ENCODE data around the gene CACNA2D2. TPM values are rescaled to one million over a fixed set of nuclear protein-coding genes. Genes with fewer than 3 reads are reported as not detected.

CACNA2D2 gene
- total RNA-seq, 5 donors from 2014 or later (not counting 1 experiment from before 2014, with no cell fraction given): 2.6 to 8.9 (median 4.1) TPM

DNA sequence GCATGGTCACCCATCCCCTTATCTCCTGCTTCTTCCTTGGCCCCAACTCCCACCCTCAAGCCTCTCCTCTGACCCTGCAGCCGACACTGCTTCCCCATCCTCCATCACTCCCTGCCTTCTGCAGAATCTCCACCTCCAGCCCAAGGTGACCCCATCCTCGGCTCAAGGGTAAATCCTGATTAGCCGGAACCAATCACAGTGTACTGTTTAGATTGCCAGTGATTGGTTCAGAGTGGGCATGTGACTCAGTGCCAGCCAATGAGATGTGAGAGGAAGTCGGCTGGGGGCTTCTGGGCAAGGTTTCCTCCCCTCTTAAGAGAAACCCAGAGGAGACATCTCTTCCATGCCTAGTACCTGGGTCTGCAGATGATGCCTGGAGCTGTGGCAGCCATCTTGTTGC, 10.3 kb downstream of the CACNA2D2 start:
- Histone ChIP-seq H3K36me3 (ENCODE audit: control insufficient read depth in 2 of 2, extremely low read depth in 1 of 2, insufficient read depth in 1 of 2, low read length in 1 of 2) (no peaks in the 10 kb centered on the region), H3K27me3 (replicated peaks in 1 of 2; ENCODE audit: control insufficient read depth in 2 of 2, extremely low read depth in 1 of 2, insufficient read depth in 2 of 2, low read length in 1 of 2) (peaks cover 0 to 27% of the 10 kb centered on the region in 2 experiments), H3K4me1 (ENCODE audit: control insufficient read depth in 1 of 2, extremely low read depth in 1 of 2, insufficient read depth in 2 of 2, low read length in 2 of 2) (peaks cover 0 to 8% of the 10 kb centered on the region in 2 experiments), H3K27ac (ENCODE audit: low read length) (no peak overlapping the region), H3K4me3 (ENCODE audit: control insufficient read depth in 1 of 2, extremely low read depth in 1 of 2, low read length in 1 of 2) (no peak overlapping the region), H3K9me3 (no peaks in the 10 kb centered on the region)
- 100% methylated on average over 1 of the region's 4 CpGs for WGBS (ENCODE audit: insufficient coverage)
- Mint-ChIP-seq H3K27me3 (peaks cover 0 to 7% of the 10 kb centered on the region in 2 donors), H3K4me1 (peaks cover 5 to 11% (median 6%) of the 10 kb centered on the region in 3 donors), H3K4me3 (no peak overlapping the region), H3K27ac (no peak overlapping the region), H3K36me3 (no peaks in the 10 kb centered on the region), H3K9me3 (no peaks in the 10 kb centered on the region)
- CTCF ChIA-PET: no interaction called here
- ATAC-seq (replicated peaks in 1 of 4): no peak
- DNase-seq: no peak
- POLR2A ChIA-PET: no interaction called here

DNA sequence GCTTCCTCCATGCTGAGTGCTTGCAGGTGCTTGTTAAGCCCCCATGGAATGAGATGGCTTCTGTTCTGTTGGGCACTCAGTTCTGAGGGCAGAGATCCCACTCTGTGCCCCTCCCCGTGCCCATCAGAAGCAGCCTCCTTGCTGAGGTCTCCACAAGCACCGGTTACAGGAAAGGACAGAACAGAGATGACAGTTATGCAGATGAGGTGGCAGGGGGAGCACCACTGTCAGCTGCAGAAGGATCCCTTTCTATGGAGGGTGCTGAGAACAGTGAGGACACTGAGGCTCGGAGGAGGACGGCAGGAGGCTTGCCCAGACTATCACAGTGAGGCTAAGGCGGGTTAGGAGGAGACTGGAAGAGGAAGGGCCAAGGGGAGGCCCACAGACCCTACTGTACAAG, 12.4 kb downstream of the CACNA2D2 start:
- no peaks in the 10 kb centered on the region for H3K9me3 ChIP-seq
- ATAC-seq (replicated peaks in 1 of 4): no peak
- H3K27me3 Mint-ChIP-seq: peaks cover 0 to 2% of the 10 kb centered on the region in 2 donors
- no peak overlapping the region for H3K4me3 Mint-ChIP-seq
- CTCF ChIA-PET: no interaction called here
- peaks cover 5 to 11% (median 6%) of the 10 kb centered on the region in 3 donors for H3K4me1 Mint-ChIP-seq
- H3K27ac Mint-ChIP-seq: no peak overlapping the region
- no peaks in the 10 kb centered on the region for H3K36me3 ChIP-seq (ENCODE audit: control insufficient read depth in 2 of 2, extremely low read depth in 1 of 2, insufficient read depth in 1 of 2, low read length in 1 of 2)
- peaks cover 0 to 11% of the 10 kb centered on the region in 2 experiments for H3K4me1 ChIP-seq (ENCODE audit: control insufficient read depth in 1 of 2, extremely low read depth in 1 of 2, insufficient read depth in 2 of 2, low read length in 2 of 2)
- no peak overlapping the region for H3K27ac ChIP-seq (ENCODE audit: low read length)
- no peak for DNase-seq
- no peaks in the 10 kb centered on the region for H3K9me3 Mint-ChIP-seq
- peaks cover 0 to 32% of the 10 kb centered on the region in 2 experiments for H3K27me3 ChIP-seq (replicated peaks in 1 of 2; ENCODE audit: control insufficient read depth in 2 of 2, extremely low read depth in 1 of 2, insufficient read depth in 2 of 2, low read length in 1 of 2)
- 18% methylated on average over 4 of the region's 5 CpGs for WGBS (ENCODE audit: insufficient coverage)
- H3K36me3 Mint-ChIP-seq: no peaks in the 10 kb centered on the region
- POLR2A ChIA-PET: no interaction called here
- no peak overlapping the region for H3K4me3 ChIP-seq (ENCODE audit: control insufficient read depth in 1 of 2, extremely low read depth in 1 of 2, low read length in 1 of 2)

DNA sequence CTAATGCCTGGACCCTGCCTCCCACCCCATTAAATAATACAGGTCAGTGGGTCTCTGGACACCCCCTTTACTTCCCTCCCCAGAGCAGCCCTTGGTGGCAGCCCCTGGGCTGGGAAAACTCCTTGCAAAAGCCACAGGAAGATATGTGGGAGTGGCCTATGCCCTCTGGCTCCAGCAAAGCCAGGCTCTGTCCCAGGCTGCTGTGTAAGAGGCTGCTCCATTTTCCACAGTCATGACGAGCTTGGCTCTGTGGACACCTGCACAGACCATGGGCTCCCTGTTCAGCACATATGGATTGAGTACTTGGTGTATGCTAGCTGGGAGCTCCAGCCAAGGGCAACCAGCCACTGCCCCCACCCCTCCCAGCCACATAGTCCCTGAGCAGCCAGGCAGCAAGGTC, 13.0 kb downstream of the CACNA2D2 start:
- CTCF ChIA-PET: no interaction called here
- DNase-seq (no peak), ATAC-seq (replicated peaks in 1 of 4) (no peak)
- H3K36me3 Mint-ChIP-seq: no peaks in the 10 kb centered on the region
- no peak overlapping the region for H3K4me3 Mint-ChIP-seq
- H3K27ac Mint-ChIP-seq: no peak overlapping the region
- H3K4me1 Mint-ChIP-seq: peaks cover 5 to 11% (median 6%) of the 10 kb centered on the region in 3 donors
- Histone ChIP-seq H3K27me3 (replicated peaks in 1 of 2; ENCODE audit: control insufficient read depth in 2 of 2, extremely low read depth in 1 of 2, insufficient read depth in 2 of 2, low read length in 1 of 2) (peaks cover 0 to 32% of the 10 kb centered on the region in 2 experiments), H3K27ac (ENCODE audit: low read length) (no peak overlapping the region), H3K4me3 (ENCODE audit: control insufficient read depth in 1 of 2, extremely low read depth in 1 of 2, low read length in 1 of 2) (no peak overlapping the region), H3K36me3 (ENCODE audit: control insufficient read depth in 2 of 2, extremely low read depth in 1 of 2, insufficient read depth in 1 of 2, low read length in 1 of 2) (no peaks in the 10 kb centered on the region), H3K9me3 (no peaks in the 10 kb centered on the region), H3K4me1 (ENCODE audit: control insufficient read depth in 1 of 2, extremely low read depth in 1 of 2, insufficient read depth in 2 of 2, low read length in 2 of 2) (peaks cover 0 to 11% of the 10 kb centered on the region in 2 experiments)
- no CpG with 5 or more reads among the region's 1 CpG for WGBS (ENCODE audit: insufficient coverage)
- no peaks in the 10 kb centered on the region for H3K9me3 Mint-ChIP-seq
- POLR2A ChIA-PET: no interaction called here
- H3K27me3 Mint-ChIP-seq: peaks cover 0 to 2% of the 10 kb centered on the region in 2 donors

DNA sequence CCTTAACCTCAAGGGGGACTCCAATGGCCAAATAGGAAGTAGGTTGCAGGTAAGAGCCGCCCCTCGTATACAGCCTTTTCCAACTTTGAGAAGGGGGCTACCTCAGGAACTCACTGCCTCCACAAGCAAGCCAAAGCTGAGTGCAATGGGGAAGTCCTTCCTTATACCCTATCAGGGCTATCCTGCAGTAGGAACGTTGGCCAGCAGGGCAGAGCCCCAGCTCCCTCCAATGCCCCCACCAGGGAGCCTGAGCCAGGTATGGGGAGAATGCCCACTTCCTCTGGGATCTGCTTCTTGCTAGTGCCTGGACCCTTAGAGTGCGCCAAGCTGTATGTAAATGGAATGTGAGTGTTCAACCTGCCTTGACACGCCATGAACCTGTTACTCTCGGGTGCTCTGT, 16.3 kb downstream of the CACNA2D2 start:
- H3K4me3 Mint-ChIP-seq: no peak overlapping the region
- no peaks in the 10 kb centered on the region for H3K36me3 Mint-ChIP-seq
- POLR2A ChIA-PET: interaction anchor here in 1 of 2 donors (0.6 kb wide), 1 partner anchor 15 kb away, joined by 3 read pairs; no protein-coding TSS in a partner anchor
- H3K9me3 ChIP-seq: no peaks in the 10 kb centered on the region
- ATAC-seq (replicated peaks in 1 of 4): no peak
- H3K36me3 ChIP-seq (ENCODE audit: control insufficient read depth in 2 of 2, extremely low read depth in 1 of 2, insufficient read depth in 1 of 2, low read length in 1 of 2): no peaks in the 10 kb centered on the region
- H3K27me3 ChIP-seq (replicated peaks in 1 of 2; ENCODE audit: control insufficient read depth in 2 of 2, extremely low read depth in 1 of 2, insufficient read depth in 2 of 2, low read length in 1 of 2): peaks cover 0 to 27% of the 10 kb centered on the region in 2 experiments
- H3K4me1 ChIP-seq (ENCODE audit: control insufficient read depth in 1 of 2, extremely low read depth in 1 of 2, insufficient read depth in 2 of 2, low read length in 2 of 2): peaks cover 0 to 18% of the 10 kb centered on the region in 2 experiments
- no peaks in the 10 kb centered on the region for H3K9me3 Mint-ChIP-seq
- WGBS (ENCODE audit: insufficient coverage): 100% methylated on average over 3 of the region's 6 CpGs
- H3K4me3 ChIP-seq (ENCODE audit: control insufficient read depth in 1 of 2, extremely low read depth in 1 of 2, low read length in 1 of 2): no peak overlapping the region
- peaks cover 4 to 13% (median 11%) of the 10 kb centered on the region in 3 donors for H3K4me1 Mint-ChIP-seq
- no peak for DNase-seq
- CTCF ChIA-PET: interaction anchor here in 1 of 2 donors (0.6 to 0.8 kb wide), 2 partner anchors 11 to 48 kb away, joined by 3 read pairs; no protein-coding TSS in a partner anchor
- no peak overlapping the region for H3K27ac ChIP-seq (ENCODE audit: low read length)
- H3K27me3 Mint-ChIP-seq: peaks cover 0 to 2% of the 10 kb centered on the region in 2 donors
- no peak overlapping the region for H3K27ac Mint-ChIP-seq

DNA sequence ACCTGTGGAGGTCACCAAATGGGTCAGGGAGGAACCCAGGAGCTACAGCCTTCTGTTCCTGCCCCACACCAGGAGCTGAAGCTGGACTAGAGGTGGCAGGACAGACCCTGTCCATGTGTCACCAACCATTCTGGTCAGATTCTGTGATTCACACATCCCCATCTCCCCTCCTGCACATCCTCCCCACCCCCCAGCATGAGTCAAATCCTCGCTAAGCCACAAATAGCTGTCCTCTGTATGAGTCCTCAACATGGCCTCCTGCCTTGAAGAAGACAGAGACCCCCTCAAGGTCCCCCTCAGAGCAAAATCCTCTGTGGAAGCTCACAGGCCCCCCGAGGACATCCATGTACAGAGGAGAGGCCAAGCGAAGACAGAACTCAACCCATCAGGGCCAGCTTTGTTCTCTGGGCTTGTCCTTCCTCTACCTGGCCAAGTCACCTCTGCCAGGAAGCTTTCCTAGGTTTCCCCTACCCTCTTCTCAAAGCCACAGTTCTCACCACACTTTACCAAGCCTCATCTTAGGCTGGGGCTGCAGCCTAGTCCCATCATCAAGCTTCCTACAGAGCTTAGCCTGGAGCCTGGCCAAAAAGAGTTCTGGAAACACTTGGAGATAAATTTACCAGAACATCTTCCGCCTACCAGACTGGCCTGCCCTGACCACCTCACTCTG, 17.1 kb downstream of the CACNA2D2 start:
- Histone ChIP-seq H3K9me3 (no peaks in the 10 kb centered on the region), H3K4me1 (ENCODE audit: control insufficient read depth in 1 of 2, extremely low read depth in 1 of 2, insufficient read depth in 2 of 2, low read length in 2 of 2) (peaks cover 1 to 26% of the 10 kb centered on the region in 2 experiments), H3K27me3 (replicated peaks in 1 of 2; ENCODE audit: control insufficient read depth in 2 of 2, extremely low read depth in 1 of 2, insufficient read depth in 2 of 2, low read length in 1 of 2) (peaks cover 0 to 18% of the 10 kb centered on the region in 2 experiments), H3K27ac (ENCODE audit: low read length) (no peak overlapping the region), H3K4me3 (ENCODE audit: control insufficient read depth in 1 of 2, extremely low read depth in 1 of 2, low read length in 1 of 2) (no peak overlapping the region), H3K36me3 (ENCODE audit: control insufficient read depth in 2 of 2, extremely low read depth in 1 of 2, insufficient read depth in 1 of 2, low read length in 1 of 2) (no peaks in the 10 kb centered on the region)
- CTCF ChIA-PET: interaction anchor here in 1 of 2 donors (0.8 kb wide), 1 partner anchor 49 kb away, joined by 3 read pairs; no protein-coding TSS in a partner anchor
- WGBS (ENCODE audit: insufficient coverage): 74% methylated on average over 4 of the region's 4 CpGs
- Mint-ChIP-seq H3K27me3 (peaks cover 0 to 2% of the 10 kb centered on the region in 2 donors), H3K4me3 (no peak overlapping the region), H3K36me3 (no peaks in the 10 kb centered on the region), H3K4me1 (peaks cover 9 to 22% (median 11%) of the 10 kb centered on the region in 3 donors), H3K27ac (no peak overlapping the region), H3K9me3 (no peaks in the 10 kb centered on the region)
- ATAC-seq (replicated peaks in 1 of 4): no peak
- POLR2A ChIA-PET: interaction anchor here in 1 of 2 donors (0.6 kb wide), 1 partner anchor 16 kb away, joined by 3 read pairs; no protein-coding TSS in a partner anchor
- no peak for DNase-seq

DNA sequence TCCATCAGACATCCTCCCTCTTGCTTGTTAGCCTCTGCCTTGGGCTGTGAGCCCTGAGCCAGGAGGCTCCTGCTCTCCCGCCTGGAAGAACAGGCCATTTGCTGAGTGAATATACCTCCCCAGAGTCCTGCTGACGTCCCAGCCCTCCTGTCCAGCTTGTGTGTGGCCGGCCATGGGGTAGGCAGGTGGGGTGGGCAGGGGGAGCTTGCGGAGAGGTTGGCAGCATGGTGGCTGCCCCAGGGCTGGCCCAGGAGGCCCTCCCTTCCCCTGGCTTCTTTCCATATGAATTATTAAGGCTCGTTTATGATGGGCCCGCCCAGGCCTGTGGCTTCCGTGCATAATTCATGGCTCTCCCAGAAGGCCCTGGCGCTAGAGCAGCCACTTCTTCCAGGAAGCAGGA, 18.7 kb downstream of the CACNA2D2 start:
- ChIA-PET POLR2A (no interaction called here), CTCF (no interaction called here)
- peaks cover 0 to 10% of the 10 kb centered on the region in 2 experiments for H3K27me3 ChIP-seq (replicated peaks in 1 of 2; ENCODE audit: control insufficient read depth in 2 of 2, extremely low read depth in 1 of 2, insufficient read depth in 2 of 2, low read length in 1 of 2)
- Mint-ChIP-seq H3K4me1 (peaks cover 8 to 30% (median 20%) of the 10 kb centered on the region in 3 donors), H3K27me3 (no peaks in the 10 kb centered on the region), H3K4me3 (no peak overlapping the region), H3K27ac (no peak overlapping the region), H3K36me3 (no peaks in the 10 kb centered on the region), H3K9me3 (no peaks in the 10 kb centered on the region)
- ATAC-seq (replicated peaks in 1 of 4) (no peak), DNase-seq (no peak)
- 76% methylated on average over 5 of the region's 8 CpGs for WGBS (ENCODE audit: insufficient coverage)
- H3K27ac ChIP-seq (ENCODE audit: low read length): no peak overlapping the region
- no peaks in the 10 kb centered on the region for H3K9me3 ChIP-seq
- no peaks in the 10 kb centered on the region for H3K36me3 ChIP-seq (ENCODE audit: control insufficient read depth in 2 of 2, extremely low read depth in 1 of 2, insufficient read depth in 1 of 2, low read length in 1 of 2)
- peaks cover 3 to 34% of the 10 kb centered on the region in 2 experiments for H3K4me1 ChIP-seq (ENCODE audit: control insufficient read depth in 1 of 2, extremely low read depth in 1 of 2, insufficient read depth in 2 of 2, low read length in 2 of 2)
- no peak overlapping the region for H3K4me3 ChIP-seq (ENCODE audit: control insufficient read depth in 1 of 2, extremely low read depth in 1 of 2, low read length in 1 of 2)
